KMS-11 (cell line): ENCODE results near the gene AMOTL1.

Experiments used
- H2AFZ ChIP-seq: fragments of 200-600 bp; sonication (generic); 2 replicates; pipeline ENCODE4 v1.6.1; 2016; ENCODE audit warnings: antibody characterized with exemption, mixed run types, low read depth
- H3K27ac ChIP-seq: fragments of 200-600 bp; sonication (generic); 2 replicates; pipeline ENCODE4 v1.6.1; 2016; ENCODE audit warnings: mild to moderate bottlenecking, mixed run types
- H3K27me3 ChIP-seq: fragments of 200-600 bp; sonication (generic); 2 replicates; pipeline ENCODE4 v1.6.1; 2017; ENCODE audit warnings: mild to moderate bottlenecking, low read depth, mixed run types, moderate library complexity; ENCODE audit not compliant: insufficient read depth
- H3K36me3 ChIP-seq: fragments of 200-600 bp; sonication (generic); 2 replicates; pipeline ENCODE4 v1.6.1; 2017; ENCODE audit warnings: mild to moderate bottlenecking, mixed run types; ENCODE audit not compliant: insufficient read depth
- H3K4me1 ChIP-seq: fragments of 200-600 bp; sonication (generic); 2 replicates; pipeline ENCODE4 v1.6.1; 2016; ENCODE audit warnings: mild to moderate bottlenecking, low read depth, mixed run types; ENCODE audit not compliant: poor library complexity, severe bottlenecking
- H3K4me2 ChIP-seq: fragments of 200-600 bp; sonication (generic); 2 replicates; pipeline ENCODE4 v1.7.0; 2016; ENCODE audit warnings: mild to moderate bottlenecking, mixed run types
- H3K4me3 ChIP-seq: fragments of 200-600 bp; sonication (generic); IDR thresholded peaks from 2 replicates; pipeline ENCODE4 v1.6.1; 2017; ENCODE audit warnings: low read depth, low read length, mixed read lengths; ENCODE audit not compliant: insufficient read depth
- H3K79me2 ChIP-seq: fragments of 200-600 bp; sonication (generic); 2 replicates; pipeline ENCODE4 v1.6.1; 2016; ENCODE audit warnings: low read depth, mixed run types; ENCODE audit not compliant: insufficient read depth
- H3K9ac ChIP-seq: fragments of 200-600 bp; sonication (generic); 2 replicates; pipeline ENCODE4 v1.6.1; 2016; ENCODE audit warnings: mild to moderate bottlenecking, mixed run types
- H4K20me1 ChIP-seq: fragments of 200-600 bp; sonication (generic); 2 replicates; pipeline ENCODE4 v1.6.1; 2016; ENCODE audit warnings: mild to moderate bottlenecking, mixed run types; ENCODE audit not compliant: insufficient read depth
- TF ChIP-seq, protein P1 (sequence below): fragments of 200-600 bp; sonication (generic); conservative IDR thresholded peaks from 2 replicates; pipeline ENCODE4 v1.6.1; 2017; ENCODE audit warnings: low read depth, mild to moderate bottlenecking, antibody characterized with exemption, low read length, moderate library complexity, mixed read lengths

AMOTL1 gene

DNA sequence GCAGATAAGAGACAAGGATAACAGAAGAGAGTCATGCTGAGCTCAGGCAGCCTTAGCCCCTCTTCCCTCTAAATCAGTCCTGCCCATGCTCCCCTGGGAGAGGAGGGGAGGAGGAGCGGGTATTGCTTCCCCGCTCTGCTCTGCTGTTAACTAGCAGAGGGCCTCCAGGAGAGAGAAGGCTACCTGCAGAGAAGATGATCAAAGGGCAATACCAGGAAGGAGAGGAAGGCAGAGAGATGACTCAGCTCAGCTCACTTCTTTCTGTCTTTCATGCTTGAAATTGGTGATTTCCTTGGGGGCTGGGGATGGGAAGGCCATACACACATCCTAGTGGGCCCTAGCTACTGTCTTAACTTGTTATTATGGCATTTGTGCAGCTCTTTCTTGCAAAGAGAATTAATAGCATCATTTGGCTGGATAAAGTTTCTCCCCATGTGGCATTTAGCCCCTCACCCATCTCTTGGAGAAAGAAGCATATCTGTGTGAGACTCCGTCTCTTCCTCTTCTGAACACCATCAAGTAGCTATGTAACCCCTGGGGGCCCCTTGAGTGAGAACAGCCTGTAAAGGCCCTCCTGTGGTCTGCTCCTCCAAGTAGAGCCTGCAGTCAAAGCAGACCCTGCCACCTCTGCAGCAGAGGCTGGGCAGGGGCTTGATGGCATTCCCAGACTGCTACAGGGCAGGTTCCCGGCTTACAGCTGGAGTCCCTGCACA lies 33.4 kb upstream of the AMOTL1 start:
- Histone ChIP-seq H3K27me3 (no peaks in the 10 kb centered on the region), H4K20me1 (no peaks in the 10 kb centered on the region), H3K79me2 (no peaks in the 10 kb centered on the region), H3K36me3 (no peaks in the 10 kb centered on the region), H3K4me3 (no peak overlapping the region), H3K9ac (no peak overlapping the region), H3K4me1 (no peaks in the 10 kb centered on the region), H3K27ac (no peak overlapping the region), H3K4me2 (no peak overlapping the region), H2AFZ (no peak overlapping the region)
- TF ChIP-seq, protein P1, sequence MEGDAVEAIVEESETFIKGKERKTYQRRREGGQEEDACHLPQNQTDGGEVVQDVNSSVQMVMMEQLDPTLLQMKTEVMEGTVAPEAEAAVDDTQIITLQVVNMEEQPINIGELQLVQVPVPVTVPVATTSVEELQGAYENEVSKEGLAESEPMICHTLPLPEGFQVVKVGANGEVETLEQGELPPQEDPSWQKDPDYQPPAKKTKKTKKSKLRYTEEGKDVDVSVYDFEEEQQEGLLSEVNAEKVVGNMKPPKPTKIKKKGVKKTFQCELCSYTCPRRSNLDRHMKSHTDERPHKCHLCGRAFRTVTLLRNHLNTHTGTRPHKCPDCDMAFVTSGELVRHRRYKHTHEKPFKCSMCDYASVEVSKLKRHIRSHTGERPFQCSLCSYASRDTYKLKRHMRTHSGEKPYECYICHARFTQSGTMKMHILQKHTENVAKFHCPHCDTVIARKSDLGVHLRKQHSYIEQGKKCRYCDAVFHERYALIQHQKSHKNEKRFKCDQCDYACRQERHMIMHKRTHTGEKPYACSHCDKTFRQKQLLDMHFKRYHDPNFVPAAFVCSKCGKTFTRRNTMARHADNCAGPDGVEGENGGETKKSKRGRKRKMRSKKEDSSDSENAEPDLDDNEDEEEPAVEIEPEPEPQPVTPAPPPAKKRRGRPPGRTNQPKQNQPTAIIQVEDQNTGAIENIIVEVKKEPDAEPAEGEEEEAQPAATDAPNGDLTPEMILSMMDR: no peak

DNA sequence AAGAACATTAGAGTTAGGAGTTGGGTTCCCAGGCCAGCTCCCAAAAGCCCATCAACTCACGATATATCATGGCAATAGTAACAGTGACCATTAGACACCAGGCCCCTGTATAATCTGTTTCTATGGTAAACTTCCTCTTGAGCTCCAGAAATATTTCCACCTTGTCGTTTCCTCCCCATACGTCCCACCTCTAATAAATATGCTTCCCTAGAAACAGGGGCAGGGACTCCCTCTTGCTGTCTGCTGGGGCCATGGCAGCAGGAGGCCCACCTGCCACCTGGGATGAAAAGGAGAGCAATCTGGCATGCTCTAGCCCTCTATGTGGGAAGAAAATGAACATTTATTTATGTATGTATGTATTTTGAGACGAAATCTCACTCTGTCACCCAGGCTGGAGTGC lies 32.2 kb upstream of the AMOTL1 start:
- Histone ChIP-seq H3K4me3 (no peak overlapping the region), H3K4me2 (no peak overlapping the region), H3K9ac (no peak overlapping the region), H3K27ac (no peak overlapping the region), H3K79me2 (no peaks in the 10 kb centered on the region), H3K36me3 (no peaks in the 10 kb centered on the region), H3K4me1 (no peaks in the 10 kb centered on the region), H2AFZ (no peak overlapping the region), H4K20me1 (no peaks in the 10 kb centered on the region), H3K27me3 (no peaks in the 10 kb centered on the region)
- TF ChIP-seq, protein P1: no peak

DNA sequence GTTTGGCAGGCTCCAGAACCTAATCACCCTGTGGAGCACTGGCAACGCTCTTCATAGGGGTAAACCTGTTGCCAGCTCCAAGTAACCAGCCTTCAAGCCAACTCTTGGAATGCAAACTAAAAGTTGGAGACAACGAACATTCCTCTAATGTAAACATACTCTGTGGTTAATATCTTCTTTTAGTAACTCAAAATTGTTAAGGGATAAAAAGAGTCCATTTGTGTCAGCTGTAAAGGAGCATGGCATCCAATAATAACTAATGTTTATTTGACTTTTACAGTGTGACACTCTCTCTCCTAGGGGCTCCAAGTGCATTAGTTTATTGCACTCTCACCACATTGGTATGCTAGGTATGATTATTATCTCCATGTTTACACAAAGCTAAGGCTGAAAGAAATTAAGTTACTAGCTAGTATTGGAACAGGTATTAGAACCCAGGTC lies 31.0 kb upstream of the AMOTL1 start:
- Histone ChIP-seq H3K4me1 (no peaks in the 10 kb centered on the region), H3K27ac (no peak overlapping the region), H2AFZ (no peak overlapping the region), H3K79me2 (no peaks in the 10 kb centered on the region), H3K27me3 (no peaks in the 10 kb centered on the region), H3K4me3 (no peak overlapping the region), H3K9ac (no peak overlapping the region), H3K36me3 (no peaks in the 10 kb centered on the region), H3K4me2 (no peak overlapping the region), H4K20me1 (no peaks in the 10 kb centered on the region)
- TF ChIP-seq, protein P1: no peak

DNA sequence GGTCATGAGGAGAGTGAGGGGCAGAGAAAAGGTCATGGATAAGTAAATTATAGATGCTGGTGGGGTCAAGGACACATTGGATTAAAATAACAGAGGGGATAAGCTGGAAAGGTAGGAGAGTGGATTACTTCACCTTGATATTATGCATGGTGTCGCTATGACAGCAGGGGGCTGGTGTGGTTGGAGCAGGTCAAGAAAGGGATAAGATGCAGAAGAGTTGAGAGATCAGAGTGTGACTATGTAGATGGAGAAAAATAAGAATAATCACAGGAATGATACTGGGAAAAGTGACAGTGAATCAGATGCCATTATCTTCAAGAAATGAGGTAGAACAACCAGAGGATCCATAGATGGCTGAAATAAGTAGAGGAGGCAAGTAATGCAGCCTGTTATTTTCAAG lies 29.4 kb upstream of the AMOTL1 start:
- no peak overlapping the region for H3K9ac ChIP-seq
- H3K36me3 ChIP-seq: no peaks in the 10 kb centered on the region
- no peaks in the 10 kb centered on the region for H3K27me3 ChIP-seq
- H3K4me2 ChIP-seq: no peak overlapping the region
- no peaks in the 10 kb centered on the region for H4K20me1 ChIP-seq
- H2AFZ ChIP-seq: no peak overlapping the region
- no peaks in the 10 kb centered on the region for H3K4me1 ChIP-seq
- H3K79me2 ChIP-seq: no peaks in the 10 kb centered on the region
- no peak overlapping the region for H3K27ac ChIP-seq
- no peak overlapping the region for H3K4me3 ChIP-seq
- TF ChIP-seq, protein P1: no peak
